SK-N-SH treated with all-trans-retinoic acid at 6 μM for 48 hours (cell line): ENCODE measurements around the gene TRABD2A.
"Not testable (repeated sequence)": the region's sequence is repeated elsewhere in the genome, so short reads cannot be mapped to it uniquely, and the experiment has no call there.

Source experiments
- ATAC-seq: fragments of 200-7000 bp; cut with Tn5 transposase; 3 replicates; pipeline ENCODE4 v1.9.1; 2020; ENCODE audit warnings: mild to moderate bottlenecking, moderate library complexity
- ARNTL ChIP-seq: fragments of 450-650 bp; formaldehyde crosslinking; IDR thresholded peaks from 2 replicates; pipeline ENCODE4 v1.5.0; 2020; ENCODE audit warnings: low read depth, mild to moderate bottlenecking, moderate library complexity, borderline replicate concordance
- BACH2 ChIP-seq: fragments of 250-450 bp; sonication (Bioruptor Pico); IDR thresholded peaks from 2 replicates; pipeline ENCODE4 v1.9.0; 2021; ENCODE audit warnings: mild to moderate bottlenecking, borderline replicate concordance
- CSDC2 ChIP-seq: fragments of 250-450 bp; sonication (Bioruptor Pico); IDR thresholded peaks from 2 replicates; pipeline ENCODE4 v1.5.0; 2020; ENCODE audit warnings: mild to moderate bottlenecking, moderate library complexity
- GLIS3 ChIP-seq: fragments of 250-450 bp; sonication (Bioruptor Pico); IDR thresholded peaks from 2 replicates; pipeline ENCODE4 v1.5.0; 2020; ENCODE audit warnings: mild to moderate bottlenecking, moderate library complexity
- ISL1 ChIP-seq: fragments of 250-450 bp; sonication (Bioruptor Pico); IDR thresholded peaks from 2 replicates; pipeline ENCODE4 v2.1.2; 2022; ENCODE audit warnings: mild to moderate bottlenecking, moderate library complexity
- OSR1 ChIP-seq: fragments of 250-450 bp; sonication (Bioruptor Pico); IDR thresholded peaks from 2 replicates; pipeline ENCODE4 v1.8.0; 2022; ENCODE audit warnings: moderate library complexity, mild to moderate bottlenecking, inconsistent platforms
- PPARA ChIP-seq: fragments of 250-450 bp; sonication (Bioruptor Pico); IDR thresholded peaks from 2 replicates; pipeline ENCODE4 v1.5.0; 2020; ENCODE audit warnings: mild to moderate bottlenecking, borderline replicate concordance
- RARB ChIP-seq: fragments of 250-450 bp; sonication (Bioruptor Pico); IDR thresholded peaks from 2 replicates; pipeline ENCODE4 v1.8.0; 2021; ENCODE audit warnings: mild to moderate bottlenecking, moderate library complexity
- SNAI2 ChIP-seq: fragments of 250-450 bp; sonication (Bioruptor Pico); IDR thresholded peaks from 2 replicates; pipeline ENCODE4 v1.5.0; 2020; ENCODE audit warnings: mild to moderate bottlenecking, moderate library complexity
- TCF4 ChIP-seq: fragments of 250-450 bp; sonication (Bioruptor Pico); IDR thresholded peaks from 2 replicates; pipeline ENCODE4 v1.8.0; 2021; ENCODE audit warnings: mild to moderate bottlenecking, moderate library complexity, borderline replicate concordance
- TOX ChIP-seq: fragments of 250-450 bp; sonication (Bioruptor Pico); IDR thresholded peaks from 2 replicates; pipeline ENCODE4 v1.8.0; 2021; ENCODE audit warnings: mild to moderate bottlenecking, moderate library complexity, borderline replicate concordance
- ZC3H10 ChIP-seq: fragments of 250-450 bp; sonication (Bioruptor Pico); IDR thresholded peaks from 2 replicates; pipeline ENCODE4 v1.5.1; 2021; ENCODE audit warnings: mild to moderate bottlenecking, moderate library complexity
- ZFP3 ChIP-seq: fragments of 250-450 bp; sonication (Bioruptor Pico); IDR thresholded peaks from 2 replicates; pipeline ENCODE4 v1.5.0; 2020; ENCODE audit warnings: mild to moderate bottlenecking, moderate library complexity
- ZFP30 ChIP-seq: fragments of 450-650 bp; formaldehyde crosslinking; IDR thresholded peaks from 2 replicates; pipeline ENCODE4 v1.5.0; 2022; ENCODE audit warnings: mild to moderate bottlenecking, moderate library complexity
- ZNF565 ChIP-seq: fragments of 450-650 bp; formaldehyde crosslinking; conservative IDR thresholded peaks from 2 replicates; pipeline ENCODE4 v1.5.0; 2020; ENCODE audit warnings: low read depth, mild to moderate bottlenecking, moderate library complexity
- ZNF70 ChIP-seq: fragments of 450-650 bp; formaldehyde crosslinking; IDR thresholded peaks from 2 replicates; pipeline ENCODE4 v1.5.0; 2020; ENCODE audit warnings: mild to moderate bottlenecking, moderate library complexity
- ZNF8 ChIP-seq: fragments of 450-650 bp; formaldehyde crosslinking; IDR thresholded peaks from 2 replicates; pipeline ENCODE4 v1.5.0; 2020; ENCODE audit warnings: mild to moderate bottlenecking, moderate library complexity
- TF ChIP-seq, protein P1 (sequence below): fragments of 250-450 bp; sonication (Bioruptor Pico); IDR thresholded peaks from 2 replicates; pipeline ENCODE4 v1.5.1; 2021; ENCODE audit warnings: mild to moderate bottlenecking, moderate library complexity
- TF ChIP-seq, protein P2 (sequence below): fragments of 250-450 bp; sonication (Bioruptor Pico); IDR thresholded peaks from 2 replicates; pipeline ENCODE4 v1.8.0; 2021; ENCODE audit warnings: low read depth, mild to moderate bottlenecking, moderate library complexity, borderline replicate concordance
- TF ChIP-seq, protein P3 (sequence below): fragments of 250-450 bp; sonication (Bioruptor Pico); IDR thresholded peaks from 2 replicates; pipeline ENCODE4 v1.5.0; 2020; ENCODE audit warnings: mild to moderate bottlenecking, moderate library complexity
- TF ChIP-seq, protein P4 (sequence below): fragments of 250-450 bp; sonication (Bioruptor Pico); IDR thresholded peaks from 2 replicates; pipeline ENCODE4 v1.5.1; 2020; ENCODE audit warnings: low read depth, mild to moderate bottlenecking, moderate library complexity

TRABD2A gene

DNA sequence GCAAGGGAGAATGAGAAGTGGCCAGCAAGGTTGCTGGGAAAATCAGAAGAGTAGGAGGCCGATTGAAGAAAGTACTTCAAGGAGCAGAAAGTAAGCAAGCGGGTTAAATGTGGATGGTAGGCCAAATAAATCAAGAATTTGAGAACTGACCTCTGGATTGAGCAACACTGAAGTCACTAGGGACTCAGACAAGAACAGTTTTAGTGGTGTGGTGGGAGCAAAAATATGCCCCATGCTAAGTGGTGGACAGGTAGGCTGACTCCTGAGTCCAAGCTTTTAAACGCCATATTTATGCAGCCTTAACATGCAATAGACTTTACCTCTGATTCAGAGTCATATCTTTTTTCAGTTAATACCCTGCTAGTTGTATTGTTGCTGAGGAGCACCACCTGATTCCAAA is 4.5 kb downstream of the TRABD2A start:
- TF ChIP-seq RARB (CRISPR knock-in tag) = no peak
- TF ChIP-seq SNAI2 (CRISPR knock-in tag) = no peak
- TF ChIP-seq ZFP3 = no peak
- no peak for TF ChIP-seq ARNTL (CRISPR knock-in tag)
- TF ChIP-seq TOX = no peak
- no peak for TF ChIP-seq PPARA (CRISPR knock-in tag)
- TF ChIP-seq, protein P1, sequence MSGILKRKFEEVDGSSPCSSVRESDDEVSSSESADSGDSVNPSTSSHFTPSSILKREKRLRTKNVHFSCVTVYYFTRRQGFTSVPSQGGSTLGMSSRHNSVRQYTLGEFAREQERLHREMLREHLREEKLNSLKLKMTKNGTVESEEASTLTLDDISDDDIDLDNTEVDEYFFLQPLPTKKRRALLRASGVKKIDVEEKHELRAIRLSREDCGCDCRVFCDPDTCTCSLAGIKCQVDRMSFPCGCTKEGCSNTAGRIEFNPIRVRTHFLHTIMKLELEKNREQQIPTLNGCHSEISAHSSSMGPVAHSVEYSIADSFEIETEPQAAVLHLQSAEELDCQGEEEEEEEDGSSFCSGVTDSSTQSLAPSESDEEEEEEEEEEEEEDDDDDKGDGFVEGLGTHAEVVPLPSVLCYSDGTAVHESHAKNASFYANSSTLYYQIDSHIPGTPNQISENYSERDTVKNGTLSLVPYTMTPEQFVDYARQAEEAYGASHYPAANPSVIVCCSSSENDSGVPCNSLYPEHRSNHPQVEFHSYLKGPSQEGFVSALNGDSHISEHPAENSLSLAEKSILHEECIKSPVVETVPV (CRISPR knock-in tag) = no peak
- TF ChIP-seq, protein P2, sequence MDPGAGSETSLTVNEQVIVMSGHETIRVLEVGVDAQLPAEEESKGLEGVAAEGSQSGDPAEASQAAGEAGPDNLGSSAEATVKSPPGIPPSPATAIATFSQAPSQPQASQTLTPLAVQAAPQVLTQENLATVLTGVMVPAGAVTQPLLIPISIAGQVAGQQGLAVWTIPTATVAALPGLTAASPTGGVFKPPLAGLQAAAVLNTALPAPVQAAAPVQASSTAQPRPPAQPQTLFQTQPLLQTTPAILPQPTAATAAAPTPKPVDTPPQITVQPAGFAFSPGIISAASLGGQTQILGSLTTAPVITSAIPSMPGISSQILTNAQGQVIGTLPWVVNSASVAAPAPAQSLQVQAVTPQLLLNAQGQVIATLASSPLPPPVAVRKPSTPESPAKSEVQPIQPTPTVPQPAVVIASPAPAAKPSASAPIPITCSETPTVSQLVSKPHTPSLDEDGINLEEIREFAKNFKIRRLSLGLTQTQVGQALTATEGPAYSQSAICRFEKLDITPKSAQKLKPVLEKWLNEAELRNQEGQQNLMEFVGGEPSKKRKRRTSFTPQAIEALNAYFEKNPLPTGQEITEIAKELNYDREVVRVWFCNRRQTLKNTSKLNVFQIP (CRISPR knock-in tag) = no peak
- no peak for TF ChIP-seq ZFP30 (CRISPR knock-in tag)
- no peak for TF ChIP-seq CSDC2 (CRISPR knock-in tag)
- no peak for TF ChIP-seq ZNF70 (CRISPR knock-in tag)
- no peak for TF ChIP-seq ZC3H10
- TF ChIP-seq ISL1 (CRISPR knock-in tag) = no peak
- TF ChIP-seq GLIS3 = no peak
- no peak for TF ChIP-seq ZNF8
- TF ChIP-seq, protein P3, sequence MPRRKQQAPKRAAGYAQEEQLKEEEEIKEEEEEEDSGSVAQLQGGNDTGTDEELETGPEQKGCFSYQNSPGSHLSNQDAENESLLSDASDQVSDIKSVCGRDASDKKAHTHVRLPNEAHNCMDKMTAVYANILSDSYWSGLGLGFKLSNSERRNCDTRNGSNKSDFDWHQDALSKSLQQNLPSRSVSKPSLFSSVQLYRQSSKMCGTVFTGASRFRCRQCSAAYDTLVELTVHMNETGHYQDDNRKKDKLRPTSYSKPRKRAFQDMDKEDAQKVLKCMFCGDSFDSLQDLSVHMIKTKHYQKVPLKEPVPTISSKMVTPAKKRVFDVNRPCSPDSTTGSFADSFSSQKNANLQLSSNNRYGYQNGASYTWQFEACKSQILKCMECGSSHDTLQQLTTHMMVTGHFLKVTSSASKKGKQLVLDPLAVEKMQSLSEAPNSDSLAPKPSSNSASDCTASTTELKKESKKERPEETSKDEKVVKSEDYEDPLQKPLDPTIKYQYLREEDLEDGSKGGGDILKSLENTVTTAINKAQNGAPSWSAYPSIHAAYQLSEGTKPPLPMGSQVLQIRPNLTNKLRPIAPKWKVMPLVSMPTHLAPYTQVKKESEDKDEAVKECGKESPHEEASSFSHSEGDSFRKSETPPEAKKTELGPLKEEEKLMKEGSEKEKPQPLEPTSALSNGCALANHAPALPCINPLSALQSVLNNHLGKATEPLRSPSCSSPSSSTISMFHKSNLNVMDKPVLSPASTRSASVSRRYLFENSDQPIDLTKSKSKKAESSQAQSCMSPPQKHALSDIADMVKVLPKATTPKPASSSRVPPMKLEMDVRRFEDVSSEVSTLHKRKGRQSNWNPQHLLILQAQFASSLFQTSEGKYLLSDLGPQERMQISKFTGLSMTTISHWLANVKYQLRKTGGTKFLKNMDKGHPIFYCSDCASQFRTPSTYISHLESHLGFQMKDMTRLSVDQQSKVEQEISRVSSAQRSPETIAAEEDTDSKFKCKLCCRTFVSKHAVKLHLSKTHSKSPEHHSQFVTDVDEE (CRISPR knock-in tag) = no peak
- TF ChIP-seq, protein P4, sequence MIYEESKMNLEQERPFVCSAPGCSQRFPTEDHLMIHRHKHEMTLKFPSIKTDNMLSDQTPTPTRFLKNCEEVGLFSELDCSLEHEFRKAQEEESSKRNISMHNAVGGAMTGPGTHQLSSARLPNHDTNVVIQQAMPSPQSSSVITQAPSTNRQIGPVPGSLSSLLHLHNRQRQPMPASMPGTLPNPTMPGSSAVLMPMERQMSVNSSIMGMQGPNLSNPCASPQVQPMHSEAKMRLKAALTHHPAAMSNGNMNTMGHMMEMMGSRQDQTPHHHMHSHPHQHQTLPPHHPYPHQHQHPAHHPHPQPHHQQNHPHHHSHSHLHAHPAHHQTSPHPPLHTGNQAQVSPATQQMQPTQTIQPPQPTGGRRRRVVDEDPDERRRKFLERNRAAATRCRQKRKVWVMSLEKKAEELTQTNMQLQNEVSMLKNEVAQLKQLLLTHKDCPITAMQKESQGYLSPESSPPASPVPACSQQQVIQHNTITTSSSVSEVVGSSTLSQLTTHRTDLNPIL (CRISPR knock-in tag) = no peak
- TF ChIP-seq, all 23 proteins: peak for 0
- ATAC-seq = no peak

DNA sequence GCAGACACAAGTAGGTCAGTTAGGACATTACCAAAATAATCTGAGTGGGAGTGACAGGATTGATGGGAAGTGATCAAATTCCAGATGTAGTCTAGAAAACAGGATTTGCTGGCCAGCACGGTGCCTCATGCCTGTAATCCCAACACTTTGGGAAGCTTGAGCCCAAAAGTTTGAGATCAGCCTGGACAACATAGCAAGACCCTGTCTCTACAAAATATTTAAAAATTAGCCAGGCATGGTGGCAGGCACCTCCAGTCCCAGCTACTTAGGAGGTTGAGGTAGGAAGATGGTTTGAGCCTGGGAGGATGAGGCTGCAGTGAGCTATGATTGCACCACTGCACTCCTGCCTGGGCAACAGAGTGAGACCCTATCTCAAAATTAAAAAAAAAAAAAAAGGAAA is 5.3 kb downstream of the TRABD2A start:
- ATAC-seq = not testable (repeated sequence)

DNA sequence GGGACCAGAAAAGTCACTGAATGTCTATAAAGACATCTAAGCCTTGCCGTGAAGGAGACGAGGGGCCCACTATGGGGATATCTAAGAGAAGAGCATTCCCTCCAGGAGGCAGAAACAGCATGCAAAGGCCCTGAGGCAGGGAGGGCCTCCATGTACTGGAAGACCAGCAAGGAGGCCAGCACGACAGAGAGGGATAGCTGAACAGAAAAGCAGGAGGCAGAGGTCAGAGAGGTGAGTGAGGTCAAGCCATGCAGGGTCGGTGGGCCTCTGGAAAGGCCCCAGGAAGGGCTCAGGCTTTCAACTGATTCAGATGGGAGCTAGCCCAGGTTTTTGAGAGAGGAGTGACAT is 5.7 kb downstream of the TRABD2A start:
- TF ChIP-seq BACH2 (no peak), OSR1 (no peak), ZNF565 (CRISPR knock-in tag) (no peak), TOX (no peak), ZNF70 (CRISPR knock-in tag) (no peak), CSDC2 (CRISPR knock-in tag) (no peak), TCF4 (no peak), ZNF8 (no peak), PPARA (CRISPR knock-in tag) (no peak), RARB (CRISPR knock-in tag) (no peak), ISL1 (CRISPR knock-in tag) (no peak), SNAI2 (CRISPR knock-in tag) (no peak)
- TF ChIP-seq, protein P2 (CRISPR knock-in tag) = no peak
- TF ChIP-seq, protein P4 (CRISPR knock-in tag) = no peak
- TF ChIP-seq, protein P1 (CRISPR knock-in tag) = no peak
- no peak for ATAC-seq
